Measurements from ENCODE around the gene KCNH3.
"Not testable (repeated sequence)": the region's sequence is repeated elsewhere in the genome, so short reads cannot be mapped to it uniquely, and the experiment has no call there.

The KCNH3 gene

GRCh38 chr12:49529414-49529813, 9.4 kb upstream of the KCNH3 start:
- no peak for DNase-seq (ENCODE audit: low read depth)

- no peak for DNase-seq (ENCODE audit: low read depth)
These were observed 7.1 kb upstream of the KCNH3 start for GRCh38 chr12:49531745-49532144.

DNA sequence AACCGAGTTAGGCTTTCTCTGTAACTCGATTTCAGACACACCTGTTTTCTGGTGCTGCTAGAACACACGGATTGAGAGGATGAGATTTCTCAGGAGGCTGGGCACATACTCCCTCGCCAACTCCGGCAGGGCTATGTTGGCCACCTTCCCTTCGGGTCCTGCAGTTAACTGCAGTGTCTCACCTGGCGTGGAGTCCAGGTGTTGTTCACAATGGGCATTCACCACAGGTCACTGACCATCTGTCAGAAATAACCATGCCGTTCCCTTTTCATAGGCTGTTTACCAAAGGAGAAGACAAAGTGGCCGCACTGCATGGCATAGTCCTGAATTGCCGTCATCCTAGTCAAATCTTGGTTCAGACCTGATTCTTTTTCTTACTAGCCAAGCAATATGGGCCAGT, 5.5 kb upstream of the KCNH3 start:
- DNase-seq (ENCODE audit: low read depth) = no peak

DNA sequence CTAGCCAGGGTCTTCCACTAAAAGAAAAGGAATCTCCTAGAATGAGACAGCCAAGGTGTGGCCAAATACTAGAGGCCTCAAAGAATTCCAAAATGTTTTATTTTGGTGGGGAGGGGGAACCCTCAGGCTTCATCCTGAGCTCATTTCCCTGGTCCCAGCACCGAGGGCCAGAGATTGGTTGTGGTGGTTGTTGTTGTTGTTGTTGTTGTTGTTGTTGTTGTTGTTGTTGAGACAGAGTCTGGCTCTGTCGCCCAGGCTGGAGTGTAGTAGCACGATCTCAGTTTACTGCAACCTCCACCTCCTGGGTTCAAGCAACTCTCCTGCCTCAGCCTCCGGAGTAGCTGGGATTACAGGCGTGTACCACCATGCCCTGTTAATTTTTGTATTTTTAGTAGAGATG, 4.7 kb upstream of the KCNH3 start:
- not testable (repeated sequence) for DNase-seq (ENCODE audit: low read depth)

- no peak for DNase-seq (ENCODE audit: low read depth)
These were observed 4.0 kb upstream of the KCNH3 start for GRCh38 chr12:49534731-49535278.

DNA sequence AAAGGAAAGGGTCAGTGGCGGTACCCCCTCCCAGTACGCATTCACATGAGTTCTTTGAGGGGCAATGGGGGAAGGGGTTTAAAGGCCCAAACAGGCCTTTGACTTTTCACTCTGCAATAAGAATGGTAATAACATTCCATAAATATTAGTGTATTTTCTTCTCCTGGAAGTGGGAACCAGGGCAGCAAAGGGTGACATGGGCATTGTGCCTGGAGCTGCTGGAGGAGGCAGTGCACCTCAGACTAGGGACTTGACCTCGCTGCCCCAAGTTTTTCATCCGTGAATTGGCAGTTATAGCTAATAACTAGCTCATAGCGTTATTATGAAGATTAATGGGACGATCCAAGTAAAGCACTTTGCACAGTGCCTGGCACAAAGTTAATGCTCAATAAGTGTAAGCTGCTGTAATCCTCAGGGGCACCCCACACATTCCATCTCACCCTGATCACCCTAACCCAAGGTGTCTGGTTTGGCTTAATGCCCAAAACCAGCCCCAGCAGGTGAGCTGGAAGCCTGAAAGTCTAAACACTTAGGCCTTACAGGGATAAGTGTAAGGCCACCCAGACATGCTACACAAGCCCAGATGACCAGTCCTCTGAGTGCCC, 2.8 kb upstream of the KCNH3 start:
- DNase-seq (ENCODE audit: low read depth) = no peak

GRCh38 chr12:49536526-49537071, 2.2 kb upstream of the KCNH3 start:
- no peak for DNase-seq (ENCODE audit: low read depth)

DNA sequence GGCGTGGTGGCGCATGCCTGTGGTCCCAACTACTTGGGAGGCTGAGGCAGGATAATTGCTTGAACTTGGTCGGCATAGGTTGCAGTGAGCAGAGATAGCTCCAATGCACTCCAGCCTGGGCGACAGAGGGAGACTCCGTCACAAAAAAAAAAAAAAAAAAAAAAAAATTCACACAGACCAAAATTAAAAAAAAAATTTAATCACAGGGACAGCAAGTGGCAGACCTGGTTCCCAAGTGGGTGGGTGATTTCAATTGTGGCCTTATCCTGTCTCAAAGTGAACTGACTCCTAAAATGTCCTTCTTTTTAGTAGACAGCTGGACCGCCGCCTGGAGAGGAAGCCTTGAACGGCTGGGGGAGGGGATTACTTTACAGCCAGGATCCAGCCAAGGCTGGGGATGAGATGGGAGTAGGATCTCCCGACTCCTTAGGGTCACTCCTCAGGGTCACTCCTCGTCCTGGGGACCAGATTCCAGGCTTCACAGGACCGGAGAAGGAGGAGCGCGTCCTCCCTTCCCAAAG, 1.5 kb upstream of the KCNH3 start:
- no peak for DNase-seq (ENCODE audit: low read depth)

- DNase-seq (ENCODE audit: low read depth) = no peak
These were observed 899 bp upstream of the KCNH3 start for GRCh38 chr12:49537752-49538509.

DNA sequence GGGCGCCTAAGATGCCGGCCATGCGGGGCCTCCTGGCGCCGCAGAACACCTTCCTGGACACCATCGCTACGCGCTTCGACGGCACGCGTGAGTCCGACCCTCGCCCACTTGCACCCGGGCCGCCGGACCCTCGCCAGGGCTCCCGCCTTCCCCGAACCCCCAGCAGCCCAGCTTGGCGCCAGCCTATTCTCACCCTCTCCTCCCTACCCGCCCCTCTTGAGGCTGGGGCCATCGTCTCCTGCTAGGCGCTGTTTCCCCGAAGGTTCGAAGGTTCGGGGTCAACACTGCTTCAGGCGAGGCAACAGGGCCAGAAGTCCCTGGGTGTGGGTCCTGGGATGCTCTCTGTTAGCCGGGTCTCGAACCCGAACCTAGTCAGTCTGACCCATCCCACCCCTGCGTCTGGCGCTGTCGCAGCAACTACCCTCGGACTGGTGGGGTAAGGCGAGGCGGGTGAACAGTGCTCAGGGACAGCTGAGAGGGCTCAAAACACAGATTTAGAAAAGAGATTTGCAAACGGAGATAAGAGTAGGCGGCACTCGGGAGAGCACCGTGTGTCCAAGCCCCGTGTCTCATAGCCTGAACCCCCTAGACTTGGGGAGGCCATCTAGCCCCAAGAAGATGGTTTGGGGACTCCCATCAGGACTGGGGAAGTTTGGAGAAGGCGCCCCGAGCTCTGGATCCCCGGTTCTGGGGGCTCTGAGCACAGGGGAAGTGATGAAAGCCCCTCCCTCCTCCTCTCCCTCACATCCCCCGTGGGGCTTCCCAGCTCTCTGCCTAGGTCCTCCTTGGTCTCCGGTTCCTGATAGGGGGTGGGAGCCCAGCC, 787 bp downstream of the KCNH3 start:
- DNase-seq (ENCODE audit: low read depth) = no peak

DNA sequence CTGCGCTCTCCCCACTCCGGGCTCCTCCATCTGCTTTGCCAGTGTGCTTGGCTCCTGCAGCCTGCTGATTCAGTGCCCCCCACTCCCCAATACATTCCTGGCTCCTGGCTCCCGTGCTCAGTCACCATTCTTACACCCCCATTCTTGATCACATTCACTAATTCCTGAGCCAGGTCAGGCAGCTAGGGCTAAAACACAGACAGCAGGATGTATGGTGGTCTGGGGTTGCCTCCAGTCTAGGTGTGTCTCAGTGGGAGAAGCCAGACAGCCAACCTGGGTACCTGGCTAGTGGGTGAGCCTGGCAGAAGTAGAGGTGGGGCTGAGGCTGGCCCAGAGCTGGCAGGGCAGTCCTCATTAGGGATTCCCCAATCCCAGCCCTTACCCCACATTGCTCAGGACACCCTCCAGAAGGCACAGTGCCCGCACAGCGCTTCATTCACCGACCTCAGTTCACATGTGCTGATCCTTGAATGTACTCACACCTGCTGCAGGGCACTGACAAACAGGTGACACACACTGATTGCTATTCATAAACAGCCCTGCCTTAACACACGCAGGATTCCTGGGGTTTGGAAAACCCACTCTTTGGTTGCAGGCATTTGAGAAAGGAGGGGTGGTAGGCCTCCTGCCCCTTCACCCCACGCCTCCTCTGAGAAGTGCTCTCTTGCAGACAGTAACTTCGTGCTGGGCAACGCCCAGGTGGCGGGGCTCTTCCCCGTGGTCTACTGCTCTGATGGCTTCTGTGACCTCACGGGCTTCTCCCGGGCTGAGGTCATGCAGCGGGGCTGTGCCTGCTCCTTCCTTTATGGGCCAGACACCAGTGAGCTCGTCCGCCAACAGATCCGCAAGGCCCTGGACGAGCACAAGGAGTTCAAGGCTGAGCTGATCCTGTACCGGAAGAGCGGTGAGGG, 1.7 kb downstream of the KCNH3 start:
- DNase-seq (ENCODE audit: low read depth) = no peak

GRCh38 chr12:49541140-49541861, 2.5 kb downstream of the KCNH3 start:
- DNase-seq (ENCODE audit: low read depth) = no peak

DNA sequence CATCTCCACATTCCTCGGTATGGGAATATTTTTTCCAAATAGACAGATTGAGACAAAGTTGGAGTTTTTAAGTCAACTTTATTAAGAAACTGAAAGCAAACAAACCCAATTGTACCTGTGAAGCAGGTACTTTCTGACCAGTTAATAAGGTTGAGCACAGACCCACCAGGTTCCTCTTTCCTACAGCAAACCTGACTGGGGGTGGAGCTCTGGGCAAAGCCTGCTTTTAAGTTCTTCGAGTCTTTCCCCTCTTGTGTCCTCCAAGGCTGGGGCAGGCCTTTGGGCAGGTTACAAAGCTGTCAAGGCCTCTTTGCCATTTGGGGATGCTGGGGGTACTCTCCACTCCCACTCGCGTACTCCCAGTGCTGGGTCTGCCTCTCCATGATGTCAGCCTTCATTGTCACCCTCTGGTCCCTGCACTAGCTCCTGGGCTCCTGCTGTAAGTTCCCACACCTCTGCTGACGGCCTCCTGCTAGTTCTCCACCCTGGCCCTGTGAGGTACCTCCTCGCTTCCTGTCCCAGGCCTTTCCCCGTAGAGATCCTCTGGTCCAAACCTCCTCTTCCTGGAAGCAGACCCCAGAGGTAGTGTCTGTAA, 3.2 kb downstream of the KCNH3 start:
- no peak for DNase-seq (ENCODE audit: low read depth)

- no peak for DNase-seq (ENCODE audit: low read depth)
These were observed 3.8 kb downstream of the KCNH3 start for GRCh38 chr12:49542592-49543160.

DNA sequence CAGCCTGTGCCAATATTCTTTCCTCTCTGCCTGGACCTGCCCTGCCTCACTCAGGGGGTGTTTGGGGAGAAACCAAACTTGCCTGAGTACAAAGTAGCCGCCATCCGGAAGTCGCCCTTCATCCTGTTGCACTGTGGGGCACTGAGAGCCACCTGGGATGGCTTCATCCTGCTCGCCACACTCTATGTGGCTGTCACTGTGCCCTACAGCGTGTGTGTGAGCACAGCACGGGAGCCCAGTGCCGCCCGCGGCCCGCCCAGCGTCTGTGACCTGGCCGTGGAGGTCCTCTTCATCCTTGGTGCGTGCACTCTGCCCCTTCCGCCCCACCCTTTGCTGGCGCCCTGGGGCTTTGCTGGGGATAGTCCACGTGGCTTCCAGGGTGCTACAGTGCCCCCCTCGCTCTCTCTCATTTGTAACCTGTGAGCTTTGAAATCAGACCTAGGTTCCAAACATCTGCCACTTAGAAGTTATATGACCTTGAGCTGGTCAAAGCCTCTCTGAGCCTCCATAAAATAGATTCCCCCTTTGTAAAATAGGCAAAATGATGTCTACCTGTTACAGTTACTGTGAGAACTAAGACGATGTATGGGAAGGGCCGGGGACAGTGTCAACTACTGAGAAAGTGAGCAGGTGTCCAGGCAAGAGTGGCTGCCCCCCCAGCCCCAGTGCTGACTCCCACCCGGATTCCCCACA, 4.5 kb downstream of the KCNH3 start:
- DNase-seq (ENCODE audit: low read depth) = no peak

- DNase-seq (ENCODE audit: low read depth) = no peak
These were observed 5.3 kb downstream of the KCNH3 start for GRCh38 chr12:49543914-49544815.

DNA sequence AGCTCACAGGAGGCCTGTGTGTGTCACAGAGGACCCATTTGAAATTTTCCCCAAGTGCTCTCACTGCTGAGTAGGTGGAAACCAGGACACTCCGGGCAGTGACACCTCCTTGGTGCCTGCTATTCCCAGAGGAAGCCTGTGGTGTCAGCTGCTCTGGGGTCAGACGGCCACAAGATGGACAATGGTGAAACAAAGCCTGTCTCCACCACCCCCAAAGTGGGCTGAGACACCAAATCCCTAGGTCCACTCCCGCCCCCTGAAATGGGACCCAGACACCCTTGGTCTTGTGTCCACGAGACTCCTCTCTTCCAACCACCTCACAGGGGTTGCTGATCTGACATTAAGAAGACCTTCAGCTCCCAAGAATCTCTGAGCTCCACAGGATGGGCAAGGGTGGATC, 7.0 kb downstream of the KCNH3 start:
- DNase-seq (ENCODE audit: low read depth) = no peak

- no peak for DNase-seq (ENCODE audit: low read depth)
These were observed 7.7 kb downstream of the KCNH3 start for GRCh38 chr12:49546481-49546880.
